OCI-LY7 (cell line): Measurements from ENCODE around the gene TBC1D20. TPM values are rescaled to one million over a fixed set of nuclear protein-coding genes. Genes with fewer than 3 reads are reported as not detected.
"Not testable (repeated sequence)": the region's sequence is repeated elsewhere in the genome, so short reads cannot be mapped to it uniquely, and the experiment has no call there.

ENCODE experiments used
- BruUV-seq: library from RNA; stranded (reverse); fragments of 400-500 nt; replicated peaks from 2 replicates; lab custom pipeline; 2021; lab: Mats Ljungman, UMichigan
- CTCF ChIA-PET: fragments of 300-600 bp; sonication (Branson Sonifier 250); formaldehyde crosslinking; loops from one replicate; lab custom pipeline; 2022; ENCODE audit warnings: antibody characterized with exemption; ENCODE audit not compliant: unreplicated experiment; lab: Charles Lee
- POLR2A ChIA-PET: fragments of 300-600 bp; sonication (Branson Sonifier 250); formaldehyde crosslinking; loops from one replicate; lab custom pipeline; 2022; ENCODE audit warnings: antibody characterized with exemption; lab: Charles Lee
- DNase-seq: peaks from one replicate; pipeline ENCODE4 v3.0.0-alpha.2; 2015; ENCODE audit warnings: low spot score
- H2AFZ ChIP-seq: fragments of 200-600 bp; sonication (generic), shearing (Covaris generic); 2 replicates; pipeline ENCODE4 v1.6.1; 2014; ENCODE audit warnings: mild to moderate bottlenecking, antibody characterized with exemption, low read length, moderate library complexity
- H3K27ac ChIP-seq: fragments of 200-600 bp; sonication (generic); 2 replicates; pipeline ENCODE4 v1.5.1; 2014; ENCODE audit warnings: mixed run types, low read depth, mild to moderate bottlenecking, moderate library complexity, low read length, inconsistent platforms; ENCODE audit not compliant: poor library complexity, severe bottlenecking
- H3K36me3 ChIP-seq: fragments of 200-600 bp; sonication (generic); 2 replicates; pipeline ENCODE4 v1.6.1; 2014; ENCODE audit warnings: mild to moderate bottlenecking, antibody characterized with exemption, low read length, moderate library complexity, mixed read lengths; ENCODE audit not compliant: insufficient read depth
- H3K4me1 ChIP-seq: fragments of 200-600 bp; sonication (generic); 2 replicates; pipeline ENCODE4 v1.5.1; 2014; ENCODE audit warnings: mild to moderate bottlenecking, low read length; ENCODE audit not compliant: insufficient read depth, poor library complexity, severe bottlenecking
- H3K4me2 ChIP-seq: fragments of 200-600 bp; sonication (generic); 2 replicates; pipeline ENCODE4 v1.6.1; 2014; ENCODE audit warnings: mild to moderate bottlenecking, low read length
- H3K4me3 ChIP-seq: fragments of 200-600 bp; sonication (generic); 2 replicates; pipeline ENCODE4 v1.5.1; 2014; ENCODE audit warnings: mild to moderate bottlenecking, low read depth, low read length; ENCODE audit not compliant: poor library complexity, severe bottlenecking
- H3K79me2 ChIP-seq: fragments of 200-600 bp; sonication (generic); 2 replicates; pipeline ENCODE4 v1.6.1; 2016; ENCODE audit warnings: low read depth, mild to moderate bottlenecking, low read length, moderate library complexity, mixed read lengths; ENCODE audit not compliant: insufficient read depth
- H3K9me2 ChIP-seq: fragments of 200-600 bp; sonication (generic); 2 replicates; pipeline ENCODE4 v1.6.1; 2016; ENCODE audit warnings: mild to moderate bottlenecking, low read length, mixed read lengths; ENCODE audit not compliant: insufficient read depth
- H3K9me3 ChIP-seq: fragments of 200-600 bp; sonication (generic); 2 replicates; pipeline ENCODE4 v1.6.1; 2014; ENCODE audit warnings: mild to moderate bottlenecking, mixed run types, low read length, mixed read lengths
- H4K20me1 ChIP-seq: fragments of 200-600 bp; sonication (generic); 2 replicates; pipeline ENCODE4 v1.6.1; 2014; ENCODE audit warnings: mild to moderate bottlenecking, antibody characterized with exemption, low read length, moderate library complexity, mixed read lengths; ENCODE audit not compliant: insufficient read depth
- CTCF ChIP-seq: fragments of 200-600 bp; sonication (generic); conservative IDR thresholded peaks from 2 replicates; pipeline ENCODE4 v1.5.1; 2014; ENCODE audit warnings: mild to moderate bottlenecking, antibody characterized with exemption, low read length, moderate library complexity, mixed read lengths
- EZH2phosphoT487 ChIP-seq: fragments of 200-600 bp; sonication (generic); IDR thresholded peaks from 2 replicates; pipeline ENCODE4 v1.6.1; 2018; ENCODE audit warnings: low read depth, borderline replicate concordance, mild to moderate bottlenecking, mixed run types, antibody characterized with exemption, low read length, moderate library complexity, mixed read lengths
- intact Hi-C: fragments of 100-400 bp; cut with micrococcal nuclease; formaldehyde crosslinking; loops from one replicate; pipeline ENCODE4 v1.10.0; 2022; ENCODE audit not compliant: unreplicated experiment
- total RNA-seq, 2 experiments: library from RNA; depleted of rRNA in 1 of 2; stranded (reverse); fragments of >200 nt in 1 of 2; shearing (Covaris generic) in 1 of 2; gene quantifications; 2 replicates each; pipeline ENCODE4 v1.2.3, GENCODE V29; 2014 to 2022

TBC1D20 gene
- total RNA-seq, 2 experiments from 2014 or later = 17.4 to 20.8 TPM

- intact Hi-C loops = no loop called here
- Histone ChIP-seq H3K9me2 (no peaks in the 10 kb centered on the region), H3K79me2 (peaks cover 55% of the 10 kb centered on the region), H3K4me3 (peak overlapping the region; percentile 85), H3K9me3 (no peaks in the 10 kb centered on the region), H4K20me1 (peaks cover 11% of the 10 kb centered on the region; the same call in 1 of the 2 replicates), H3K36me3 (0 out of 2 replicates have a peak, but pooled peaks cover 3% of the 10 kb centered on the region), H2AFZ (no peak overlapping the region), H3K4me1 (peaks cover 25% of the 10 kb centered on the region), H3K27ac (no peak overlapping the region), H3K4me2 (peak overlapping the region; percentile 79)
- POLR2A ChIA-PET = interaction anchor here (0.8 kb wide), 1 partner anchor 22 kb away, joined by 3 read pairs; no protein-coding TSS in a partner anchor
- CTCF ChIA-PET = interaction anchor here (0.7 kb wide), 1 partner anchor 85 kb away, joined by 3 read pairs; no protein-coding TSS in a partner anchor
- no peak for DNase-seq
- no TSS peak for BruUV-seq
- TF ChIP-seq CTCF = no peak
- TF ChIP-seq EZH2phosphoT487 = no peak
Measured at GRCh38 chr20:460180-460579, 2.2 kb downstream of the TBC1D20 start.

GRCh38 chr20:458776-459175 is 3.6 kb downstream of the TBC1D20 start:
- H3K79me2 ChIP-seq = peaks cover 55% of the 10 kb centered on the region
- no peak for DNase-seq
- H3K9me2 ChIP-seq = no peaks in the 10 kb centered on the region
- no peak overlapping the region for H3K4me2 ChIP-seq
- H3K4me1 ChIP-seq = peaks cover 25% of the 10 kb centered on the region
- H3K27ac ChIP-seq = no peak overlapping the region
- peaks cover 11% of the 10 kb centered on the region; the same call in 1 of the 2 replicates for H4K20me1 ChIP-seq
- TF ChIP-seq CTCF = no peak
- no peak for TF ChIP-seq EZH2phosphoT487
- CTCF ChIA-PET = no interaction called here
- H2AFZ ChIP-seq = no peak overlapping the region
- H3K4me3 ChIP-seq = no peak overlapping the region
- POLR2A ChIA-PET = no interaction called here
- no TSS peak for BruUV-seq
- H3K36me3 ChIP-seq = 0 out of 2 replicates have a peak, but pooled peaks cover 3% of the 10 kb centered on the region
- H3K9me3 ChIP-seq = no peaks in the 10 kb centered on the region
- intact Hi-C loops = no loop called here

GRCh38 chr20:454951-455350 is 7.4 kb downstream of the TBC1D20 start:
- ChIA-PET CTCF (no interaction called here), POLR2A (no interaction called here)
- BruUV-seq = no TSS peak
- intact Hi-C loops = no loop called here
- Histone ChIP-seq H3K9me3 (no peaks in the 10 kb centered on the region), H3K4me3 (no peak overlapping the region), H4K20me1 (0 out of 2 replicates have a peak, but pooled peaks cover 4% of the 10 kb centered on the region), H3K4me1 (no peaks in the 10 kb centered on the region), H2AFZ (no peak overlapping the region), H3K79me2 (peaks cover 35% of the 10 kb centered on the region), H3K36me3 (peaks cover 6% of the 10 kb centered on the region; the same call in 1 of the 2 replicates), H3K27ac (no peak overlapping the region), H3K9me2 (no peaks in the 10 kb centered on the region), H3K4me2 (no peak overlapping the region)
- TF ChIP-seq EZH2phosphoT487 (no peak), CTCF (no peak)
- no peak for DNase-seq

- H4K20me1 ChIP-seq, BruUV-seq, H3K4me3 ChIP-seq, H3K27ac ChIP-seq, H2AFZ ChIP-seq, H3K9me3 ChIP-seq, intact Hi-C loops, POLR2A ChIA-PET, DNase-seq, H3K4me2 ChIP-seq, H3K4me1 ChIP-seq, H3K36me3 ChIP-seq, H3K9me2 ChIP-seq, CTCF ChIA-PET: not testable (repeated sequence)
- H3K79me2 ChIP-seq = peaks cover 13% of the 10 kb centered on the region; the same call in 1 of the 2 replicates
Measured at GRCh38 chr20:452021-452420, 10.3 kb downstream of the TBC1D20 start.
